HG03520 (cell line): Measurements from ENCODE around the gene CCL7.

ENCODE experiments used
- ATAC-seq: cut with Tn5 transposase; IDR thresholded peaks from one replicate; pipeline ENCODE4 v1.9.1; 2021; ENCODE audit warnings: mild to moderate bottlenecking, moderate library complexity; ENCODE audit not compliant: unreplicated experiment

The CCL7 gene

GRCh38 chr17:34246446-34246845 lies 23.6 kb upstream of the CCL7 start:
- ATAC-seq = no peak

DNA sequence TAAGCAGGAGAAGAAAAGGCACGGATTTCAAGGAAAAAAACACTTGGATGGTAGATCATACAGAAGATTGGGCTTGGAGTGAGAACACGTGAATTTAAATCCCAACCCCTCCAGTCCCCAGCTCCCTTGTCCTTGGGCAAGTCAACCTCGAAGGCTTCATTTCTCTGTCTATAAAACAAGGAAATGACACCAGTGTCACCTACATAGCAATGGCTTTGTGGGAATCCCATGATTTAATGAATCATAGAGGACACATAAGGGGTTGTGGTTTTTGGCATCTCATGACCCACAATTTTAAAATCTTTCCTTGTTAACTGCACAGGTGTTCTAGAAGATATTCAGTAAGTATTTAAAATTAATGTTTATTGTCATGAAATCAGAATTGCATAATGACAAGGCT lies 23.1 kb upstream of the CCL7 start:
- no peak for ATAC-seq

- ATAC-seq = no peak
Measured at GRCh38 chr17:34248511-34249024, 21.5 kb upstream of the CCL7 start.

DNA sequence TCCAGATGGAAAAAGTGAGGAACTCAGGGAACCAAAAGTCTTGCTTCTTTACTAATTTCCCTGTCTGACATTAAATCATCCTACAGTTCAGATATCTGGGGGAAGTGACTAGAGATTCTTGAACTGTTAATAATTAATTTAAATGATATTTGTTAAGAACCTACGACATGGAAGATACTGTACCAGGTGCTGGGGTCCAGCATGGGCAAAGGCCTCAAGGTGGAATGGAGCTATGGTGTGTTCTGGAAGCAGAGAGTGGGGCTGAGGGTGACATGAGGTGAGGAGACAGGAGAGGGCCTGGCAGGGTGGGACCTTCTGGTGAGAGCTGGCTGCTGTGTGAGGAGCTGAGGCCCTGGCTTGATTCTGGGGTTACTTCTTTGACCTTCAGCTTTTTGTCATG lies 21.0 kb upstream of the CCL7 start:
- ATAC-seq = no peak

GRCh38 chr17:34249478-34249877 lies 20.5 kb upstream of the CCL7 start:
- no peak for ATAC-seq

GRCh38 chr17:34251186-34251585 lies 18.8 kb upstream of the CCL7 start:
- ATAC-seq = no peak

DNA sequence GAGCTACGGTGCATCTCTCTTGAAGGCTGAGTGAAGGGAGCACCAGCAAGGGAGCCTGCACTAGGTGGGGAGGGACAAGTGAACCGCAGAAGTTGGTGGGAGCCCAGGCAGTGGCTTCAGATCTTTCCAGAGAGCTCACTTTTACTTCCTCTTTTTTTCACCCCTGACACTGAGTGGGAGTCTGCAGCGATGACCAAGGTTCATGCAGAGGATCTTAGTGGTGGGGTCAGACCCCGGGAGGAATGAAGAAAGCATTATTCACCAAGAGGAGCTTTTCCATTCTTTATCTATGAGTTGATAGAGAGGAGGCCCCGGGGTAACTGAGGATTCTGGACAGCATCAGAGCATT lies 18.0 kb upstream of the CCL7 start:
- ATAC-seq = no peak

- no peak for ATAC-seq
Measured at GRCh38 chr17:34252444-34253138, 17.4 kb upstream of the CCL7 start.

GRCh38 chr17:34253139-34253525 lies 16.9 kb upstream of the CCL7 start:
- no peak for ATAC-seq

- no peak for ATAC-seq
Measured at GRCh38 chr17:34254146-34254545, 15.9 kb upstream of the CCL7 start.

GRCh38 chr17:34254651-34255380 lies 15.2 kb upstream of the CCL7 start, which contains the start of gene CCL2:
CCL2 (plus strand) TSS chr17:34255285; CDS start chr17:34255350, 65 bp downstream.
- no peak for ATAC-seq

DNA sequence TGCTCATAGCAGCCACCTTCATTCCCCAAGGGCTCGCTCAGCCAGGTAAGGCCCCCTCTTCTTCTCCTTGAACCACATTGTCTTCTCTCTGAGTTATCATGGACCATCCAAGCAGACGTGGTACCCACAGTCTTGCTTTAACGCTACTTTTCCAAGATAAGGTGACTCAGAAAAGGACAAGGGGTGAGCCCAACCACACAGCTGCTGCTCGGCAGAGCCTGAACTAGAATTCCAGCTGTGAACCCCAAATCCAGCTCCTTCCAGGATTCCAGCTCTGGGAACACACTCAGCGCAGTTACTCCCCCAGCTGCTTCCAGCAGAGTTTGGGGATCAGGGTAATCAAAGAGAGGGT lies 14.7 kb upstream of the CCL7 start:
- ATAC-seq = no peak

- ATAC-seq = no peak
Measured at GRCh38 chr17:34255841-34256240, 14.2 kb upstream of the CCL7 start.

GRCh38 chr17:34257299-34257985 lies 12.6 kb upstream of the CCL7 start:
- ATAC-seq = no peak

DNA sequence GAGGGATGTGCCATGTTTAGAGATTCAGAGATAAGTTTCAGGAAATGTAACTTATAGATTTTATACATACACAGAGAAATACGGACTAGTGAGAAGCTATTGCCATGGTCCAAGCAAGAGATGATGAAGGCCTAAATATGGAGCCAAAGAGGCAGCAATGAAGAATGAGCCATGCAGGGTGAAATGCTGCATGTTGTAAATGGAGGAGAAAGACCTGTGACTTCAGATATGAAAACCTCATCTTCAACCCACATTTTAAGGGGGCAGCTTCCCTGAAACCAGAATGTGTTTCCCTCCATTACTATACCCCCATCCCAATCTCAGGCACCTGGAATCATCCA lies 12.1 kb upstream of the CCL7 start:
- ATAC-seq = no peak

- ATAC-seq = no peak
Measured at GRCh38 chr17:34259146-34259545, 10.9 kb upstream of the CCL7 start.

- ATAC-seq = no peak
Measured at GRCh38 chr17:34260861-34261260, 9.2 kb upstream of the CCL7 start.

DNA sequence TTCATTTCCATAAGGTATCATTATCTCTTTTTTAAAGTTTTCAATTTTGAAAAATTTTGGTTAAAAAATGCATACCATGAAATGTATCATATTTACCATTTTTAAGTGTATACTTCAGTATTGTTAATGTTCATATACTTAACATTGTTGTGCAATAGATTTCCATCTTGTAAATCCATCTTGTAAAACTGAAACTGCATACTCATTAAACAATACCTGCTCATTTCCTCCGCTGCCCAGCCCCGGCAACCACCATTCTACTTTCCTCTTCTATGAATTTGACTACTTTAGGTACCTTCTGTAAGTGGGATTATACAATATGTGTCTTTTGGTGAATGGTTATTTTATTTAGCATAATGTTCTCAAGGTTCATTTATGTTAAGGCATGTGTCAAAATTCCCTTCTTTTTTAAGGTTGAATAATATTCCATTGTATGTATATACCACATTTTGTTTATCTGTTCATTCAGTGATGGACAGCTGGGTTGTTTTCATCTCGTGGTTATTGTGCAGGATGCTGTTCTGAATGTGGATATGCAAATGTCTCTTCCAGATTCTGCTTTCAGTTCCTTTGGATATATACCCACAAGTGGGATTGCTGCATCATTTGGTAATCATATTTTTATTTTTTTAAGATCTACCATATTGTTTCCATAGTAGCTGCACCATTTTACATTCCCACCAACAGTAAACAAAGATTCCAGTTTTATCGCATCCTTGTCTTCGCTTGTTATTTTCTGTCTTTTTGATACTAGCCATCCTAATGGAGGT lies 8.3 kb upstream of the CCL7 start:
- no peak for ATAC-seq

- no peak for ATAC-seq
Measured at GRCh38 chr17:34265711-34266110, 4.3 kb upstream of the CCL7 start.

DNA sequence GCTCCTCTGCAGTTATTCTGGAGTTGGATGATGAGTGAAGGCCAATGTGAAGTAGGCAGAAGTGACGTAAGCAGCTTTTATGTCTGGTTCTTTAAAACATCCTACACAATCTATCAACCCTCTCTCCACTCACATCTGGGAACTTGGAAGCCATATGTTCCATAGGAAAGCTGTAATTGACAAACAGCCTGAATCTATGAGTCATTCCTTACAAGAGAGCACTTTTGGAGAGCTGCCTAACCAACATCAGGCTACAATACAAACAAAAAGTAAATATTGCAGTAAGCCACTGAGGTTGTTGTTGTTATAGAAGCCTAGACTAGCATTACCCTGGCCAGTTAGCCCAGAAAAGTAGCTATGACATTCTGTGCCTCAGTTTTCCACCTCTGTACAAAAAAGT lies 5.9 kb downstream of the CCL7 start:
- no peak for ATAC-seq

DNA sequence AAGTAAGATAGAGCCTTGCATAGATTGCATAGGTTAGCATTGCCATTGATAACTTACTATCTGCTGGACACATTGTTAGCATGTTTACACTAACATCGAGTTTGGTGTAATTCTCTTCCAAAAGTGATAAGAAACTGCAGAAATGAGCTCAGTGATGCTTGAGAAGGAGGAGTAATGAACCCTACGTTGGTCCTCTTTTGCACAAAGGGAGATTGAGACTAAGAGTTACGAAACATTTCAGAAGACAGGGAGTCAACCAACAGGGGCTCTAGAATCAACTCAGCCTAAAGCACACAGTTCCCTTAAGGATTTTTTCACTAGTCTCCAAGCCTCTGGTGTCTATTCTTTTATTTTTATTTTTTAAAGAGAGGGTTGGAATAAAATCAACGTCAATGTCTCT lies 6.8 kb downstream of the CCL7 start:
- ATAC-seq = no peak
